HFFc6 (cell line): ENCODE results near the gene DDX52. TPM values are rescaled to one million over a fixed set of nuclear protein-coding genes. Genes with fewer than 3 reads are reported as not detected.

Experiments
- DNase-seq: peaks from one replicate; pipeline ENCODE4 v3.0.0-alpha.2; 2018
- H3K27ac Mint-ChIP-seq: 2 replicates; pipeline ENCODE4 v1.8.0; 2020; ENCODE audit warnings: mild to moderate bottlenecking, mixed read lengths
- H3K27me3 Mint-ChIP-seq: 2 replicates; pipeline ENCODE4 v1.8.0; 2021; ENCODE audit warnings: mild to moderate bottlenecking, moderate library complexity, mixed read lengths; ENCODE audit not compliant: insufficient read depth
- H3K36me3 Mint-ChIP-seq: 2 replicates; pipeline ENCODE4 v1.8.0; 2021; ENCODE audit warnings: low read depth, mixed read lengths
- H3K4me1 Mint-ChIP-seq: 2 replicates; pipeline ENCODE4 v1.8.0; 2020; ENCODE audit warnings: low read depth, mixed read lengths
- H3K4me3 Mint-ChIP-seq: 2 replicates; pipeline ENCODE4 v1.8.0; 2020; ENCODE audit warnings: mild to moderate bottlenecking, moderate library complexity, mixed read lengths
- H3K9me3 Mint-ChIP-seq: 2 replicates; pipeline ENCODE4 v1.8.0; 2020; ENCODE audit warnings: mild to moderate bottlenecking, mixed read lengths
- total RNA-seq, 6 experiments: library from RNA; stranded (reverse); fragmentation: NEBNext Ultra II Directional; extraction: Animal tissue kit (Norgen Biotek cat#: 25700); gene quantifications; 2 replicates in 1 of 6; 3 replicates in 5 of 6; pipeline ENCODE4 v1.2.3, GENCODE V29; 2021
- TF ChIP-seq, protein P1 (sequence below): fragments of 200-600 bp; sonication (generic); IDR thresholded peaks from 2 replicates; pipeline ENCODE4 v1.5.0; 2021; ENCODE audit warnings: antibody characterized with exemption, mild to moderate bottlenecking

DDX52 gene
- total RNA-seq, 6 experiments from 2014 or later, result 22.4 to 29.8 (median 26.8) TPM

GRCh38 chr17:37672548-37673078, 29.4 kb upstream of the DDX52 start:
- DNase-seq, result peak; percentile 23
- Mint-ChIP-seq H3K27me3 (no peaks in the 10 kb centered on the region; the same call in 1 of the 2 replicates), H3K4me3 (peak overlapping the region; percentile 60), H3K4me1 (peaks cover 46% of the 10 kb centered on the region), H3K27ac (peak overlapping the region; percentile 88), H3K9me3 (no peaks in the 10 kb centered on the region), H3K36me3 (no peaks in the 10 kb centered on the region)
- TF ChIP-seq, protein P1, sequence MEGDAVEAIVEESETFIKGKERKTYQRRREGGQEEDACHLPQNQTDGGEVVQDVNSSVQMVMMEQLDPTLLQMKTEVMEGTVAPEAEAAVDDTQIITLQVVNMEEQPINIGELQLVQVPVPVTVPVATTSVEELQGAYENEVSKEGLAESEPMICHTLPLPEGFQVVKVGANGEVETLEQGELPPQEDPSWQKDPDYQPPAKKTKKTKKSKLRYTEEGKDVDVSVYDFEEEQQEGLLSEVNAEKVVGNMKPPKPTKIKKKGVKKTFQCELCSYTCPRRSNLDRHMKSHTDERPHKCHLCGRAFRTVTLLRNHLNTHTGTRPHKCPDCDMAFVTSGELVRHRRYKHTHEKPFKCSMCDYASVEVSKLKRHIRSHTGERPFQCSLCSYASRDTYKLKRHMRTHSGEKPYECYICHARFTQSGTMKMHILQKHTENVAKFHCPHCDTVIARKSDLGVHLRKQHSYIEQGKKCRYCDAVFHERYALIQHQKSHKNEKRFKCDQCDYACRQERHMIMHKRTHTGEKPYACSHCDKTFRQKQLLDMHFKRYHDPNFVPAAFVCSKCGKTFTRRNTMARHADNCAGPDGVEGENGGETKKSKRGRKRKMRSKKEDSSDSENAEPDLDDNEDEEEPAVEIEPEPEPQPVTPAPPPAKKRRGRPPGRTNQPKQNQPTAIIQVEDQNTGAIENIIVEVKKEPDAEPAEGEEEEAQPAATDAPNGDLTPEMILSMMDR, result no peak

- peak; percentile 94 for DNase-seq
- Mint-ChIP-seq H3K4me1 (peaks cover 46% of the 10 kb centered on the region), H3K27me3 (no peaks in the 10 kb centered on the region; the same call in 1 of the 2 replicates), H3K9me3 (no peaks in the 10 kb centered on the region), H3K36me3 (no peaks in the 10 kb centered on the region), H3K4me3 (peak overlapping the region; percentile 60), H3K27ac (peak overlapping the region; percentile 88)
- TF ChIP-seq, protein P1, result no peak
Observed at GRCh38 chr17:37671824-37672547, 28.7 kb upstream of the DDX52 start.

GRCh38 chr17:37671028-37671823, 28.0 kb upstream of the DDX52 start:
- Mint-ChIP-seq H3K27me3 (no peaks in the 10 kb centered on the region; the same call in 1 of the 2 replicates), H3K4me3 (no peak overlapping the region; the same call in 1 of the 2 replicates), H3K9me3 (no peaks in the 10 kb centered on the region), H3K27ac (peak overlapping the region; percentile 88), H3K4me1 (peaks cover 43% of the 10 kb centered on the region), H3K36me3 (no peaks in the 10 kb centered on the region)
- no peak for DNase-seq
- TF ChIP-seq, protein P1, result no peak

DNA sequence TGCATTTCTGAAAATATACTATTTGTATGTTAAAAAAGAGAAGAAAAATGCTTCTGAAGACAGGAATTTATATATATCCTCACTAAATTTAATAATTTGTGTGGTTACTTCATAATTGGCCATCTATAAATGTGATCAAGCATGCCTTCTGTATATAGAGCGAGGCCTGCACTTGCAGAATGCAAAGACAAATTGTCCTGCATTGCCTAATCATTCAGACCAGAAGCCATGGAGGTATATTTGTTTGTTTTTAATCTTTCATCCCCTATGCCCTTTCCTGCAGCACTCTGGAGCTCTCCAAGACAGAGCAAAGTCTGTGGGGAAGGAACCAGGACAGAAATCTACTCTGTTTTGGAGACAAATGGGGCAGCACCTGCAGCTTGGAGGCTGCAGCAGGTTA, 23.8 kb upstream of the DDX52 start:
- H3K27me3 Mint-ChIP-seq, result peaks cover 3% of the 10 kb centered on the region; the same call in 1 of the 2 replicates
- TF ChIP-seq, protein P1, result no peak
- DNase-seq, result no peak
- no peaks in the 10 kb centered on the region for H3K9me3 Mint-ChIP-seq
- H3K4me1 Mint-ChIP-seq, result peaks cover 23% of the 10 kb centered on the region
- H3K36me3 Mint-ChIP-seq, result no peaks in the 10 kb centered on the region
- H3K4me3 Mint-ChIP-seq, result no peak overlapping the region
- no peak overlapping the region for H3K27ac Mint-ChIP-seq

GRCh38 chr17:37664214-37664613, 21.0 kb upstream of the DDX52 start:
- Mint-ChIP-seq H3K27me3 (peaks cover 3% of the 10 kb centered on the region; the same call in 1 of the 2 replicates), H3K27ac (no peak overlapping the region), H3K4me3 (no peak overlapping the region), H3K9me3 (no peaks in the 10 kb centered on the region), H3K4me1 (0 out of 2 replicates have a peak, but pooled peaks cover 6% of the 10 kb centered on the region), H3K36me3 (no peaks in the 10 kb centered on the region)
- TF ChIP-seq, protein P1, result no peak
- DNase-seq, result no peak
